SK-N-SH treated with all-trans-retinoic acid at 6 μM for 48 hours (cell line): ENCODE measurements around the gene C2orf69.
A peak's percentile ranks its signal among the peaks of the same experiment; 100 is the strongest.

ENCODE experiments used
- ATAC-seq: fragments of 200-7000 bp; cut with Tn5 transposase; 3 replicates; pipeline ENCODE4 v1.9.1; 2020; ENCODE audit warnings: mild to moderate bottlenecking, moderate library complexity
- ARNTL ChIP-seq: fragments of 450-650 bp; formaldehyde crosslinking; IDR thresholded peaks from 2 replicates; pipeline ENCODE4 v1.5.0; 2020; ENCODE audit warnings: low read depth, mild to moderate bottlenecking, moderate library complexity, borderline replicate concordance
- BACH2 ChIP-seq: fragments of 250-450 bp; sonication (Bioruptor Pico); IDR thresholded peaks from 2 replicates; pipeline ENCODE4 v1.9.0; 2021; ENCODE audit warnings: mild to moderate bottlenecking, borderline replicate concordance
- CSDC2 ChIP-seq: fragments of 250-450 bp; sonication (Bioruptor Pico); IDR thresholded peaks from 2 replicates; pipeline ENCODE4 v1.5.0; 2020; ENCODE audit warnings: mild to moderate bottlenecking, moderate library complexity
- ESRRG ChIP-seq: fragments of 250-450 bp; sonication (Bioruptor Pico); IDR thresholded peaks from 2 replicates; pipeline ENCODE4 v1.6.1; 2021; ENCODE audit warnings: mild to moderate bottlenecking
- GLIS3 ChIP-seq: fragments of 250-450 bp; sonication (Bioruptor Pico); IDR thresholded peaks from 2 replicates; pipeline ENCODE4 v1.5.0; 2020; ENCODE audit warnings: mild to moderate bottlenecking, moderate library complexity
- ISL1 ChIP-seq: fragments of 250-450 bp; sonication (Bioruptor Pico); IDR thresholded peaks from 2 replicates; pipeline ENCODE4 v2.1.2; 2022; ENCODE audit warnings: mild to moderate bottlenecking, moderate library complexity
- PPARA ChIP-seq: fragments of 250-450 bp; sonication (Bioruptor Pico); IDR thresholded peaks from 2 replicates; pipeline ENCODE4 v1.5.0; 2020; ENCODE audit warnings: mild to moderate bottlenecking, borderline replicate concordance
- RARB ChIP-seq: fragments of 250-450 bp; sonication (Bioruptor Pico); IDR thresholded peaks from 2 replicates; pipeline ENCODE4 v1.8.0; 2021; ENCODE audit warnings: mild to moderate bottlenecking, moderate library complexity
- SNAI2 ChIP-seq: fragments of 250-450 bp; sonication (Bioruptor Pico); IDR thresholded peaks from 2 replicates; pipeline ENCODE4 v1.5.0; 2020; ENCODE audit warnings: mild to moderate bottlenecking, moderate library complexity
- TCF4 ChIP-seq: fragments of 250-450 bp; sonication (Bioruptor Pico); IDR thresholded peaks from 2 replicates; pipeline ENCODE4 v1.8.0; 2021; ENCODE audit warnings: mild to moderate bottlenecking, moderate library complexity, borderline replicate concordance
- TOX ChIP-seq: fragments of 250-450 bp; sonication (Bioruptor Pico); IDR thresholded peaks from 2 replicates; pipeline ENCODE4 v1.8.0; 2021; ENCODE audit warnings: mild to moderate bottlenecking, moderate library complexity, borderline replicate concordance
- ZC3H10 ChIP-seq: fragments of 250-450 bp; sonication (Bioruptor Pico); IDR thresholded peaks from 2 replicates; pipeline ENCODE4 v1.5.1; 2021; ENCODE audit warnings: mild to moderate bottlenecking, moderate library complexity
- ZFP3 ChIP-seq: fragments of 250-450 bp; sonication (Bioruptor Pico); IDR thresholded peaks from 2 replicates; pipeline ENCODE4 v1.5.0; 2020; ENCODE audit warnings: mild to moderate bottlenecking, moderate library complexity
- ZNF565 ChIP-seq: fragments of 450-650 bp; formaldehyde crosslinking; conservative IDR thresholded peaks from 2 replicates; pipeline ENCODE4 v1.5.0; 2020; ENCODE audit warnings: low read depth, mild to moderate bottlenecking, moderate library complexity
- TF ChIP-seq, protein P1 (sequence below): fragments of 250-450 bp; sonication (Bioruptor Pico); IDR thresholded peaks from 2 replicates; pipeline ENCODE4 v1.5.0; 2020; ENCODE audit warnings: mild to moderate bottlenecking, moderate library complexity
- TF ChIP-seq, protein P2 (sequence below): fragments of 250-450 bp; sonication (Bioruptor Pico); IDR thresholded peaks from 2 replicates; pipeline ENCODE4 v1.8.0; 2021; ENCODE audit warnings: low read depth, mild to moderate bottlenecking, moderate library complexity, borderline replicate concordance
- TF ChIP-seq, protein P3 (sequence below): fragments of 250-450 bp; sonication (Bioruptor Pico); IDR thresholded peaks from 2 replicates; pipeline ENCODE4 v1.8.0; 2020; ENCODE audit warnings: mild to moderate bottlenecking, moderate library complexity, borderline replicate concordance
- TF ChIP-seq, protein P4 (sequence below): fragments of 250-450 bp; sonication (Bioruptor Pico); IDR thresholded peaks from 2 replicates; pipeline ENCODE4 v1.5.1; 2020; ENCODE audit warnings: low read depth, mild to moderate bottlenecking, moderate library complexity

Gene C2orf69

DNA sequence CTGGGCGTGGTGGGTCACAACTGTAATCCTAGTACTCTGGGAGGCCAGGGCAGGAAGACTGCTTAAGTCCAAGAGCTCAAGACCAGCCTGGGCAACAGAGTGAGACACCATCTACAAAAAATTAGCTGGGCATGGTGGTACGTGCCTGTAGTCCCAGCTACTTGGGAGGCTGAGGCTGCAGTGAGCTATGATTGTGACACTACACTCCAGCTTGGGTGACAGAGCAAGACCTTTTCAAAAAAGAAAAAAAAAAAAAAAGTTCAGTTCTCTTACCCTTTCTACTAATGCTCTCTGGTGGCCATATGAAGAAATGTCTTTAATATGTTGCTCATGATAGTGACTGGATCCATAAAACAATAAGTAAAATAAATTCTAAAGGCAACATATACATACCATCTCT lies 29.3 kb downstream of the C2orf69 start:
- no peak for TF ChIP-seq CSDC2 (CRISPR knock-in tag)
- TF ChIP-seq ISL1 (CRISPR knock-in tag), result no peak
- no peak for TF ChIP-seq ZC3H10 (CRISPR knock-in tag)
- TF ChIP-seq TOX (CRISPR knock-in tag), result no peak
- TF ChIP-seq, protein P1, sequence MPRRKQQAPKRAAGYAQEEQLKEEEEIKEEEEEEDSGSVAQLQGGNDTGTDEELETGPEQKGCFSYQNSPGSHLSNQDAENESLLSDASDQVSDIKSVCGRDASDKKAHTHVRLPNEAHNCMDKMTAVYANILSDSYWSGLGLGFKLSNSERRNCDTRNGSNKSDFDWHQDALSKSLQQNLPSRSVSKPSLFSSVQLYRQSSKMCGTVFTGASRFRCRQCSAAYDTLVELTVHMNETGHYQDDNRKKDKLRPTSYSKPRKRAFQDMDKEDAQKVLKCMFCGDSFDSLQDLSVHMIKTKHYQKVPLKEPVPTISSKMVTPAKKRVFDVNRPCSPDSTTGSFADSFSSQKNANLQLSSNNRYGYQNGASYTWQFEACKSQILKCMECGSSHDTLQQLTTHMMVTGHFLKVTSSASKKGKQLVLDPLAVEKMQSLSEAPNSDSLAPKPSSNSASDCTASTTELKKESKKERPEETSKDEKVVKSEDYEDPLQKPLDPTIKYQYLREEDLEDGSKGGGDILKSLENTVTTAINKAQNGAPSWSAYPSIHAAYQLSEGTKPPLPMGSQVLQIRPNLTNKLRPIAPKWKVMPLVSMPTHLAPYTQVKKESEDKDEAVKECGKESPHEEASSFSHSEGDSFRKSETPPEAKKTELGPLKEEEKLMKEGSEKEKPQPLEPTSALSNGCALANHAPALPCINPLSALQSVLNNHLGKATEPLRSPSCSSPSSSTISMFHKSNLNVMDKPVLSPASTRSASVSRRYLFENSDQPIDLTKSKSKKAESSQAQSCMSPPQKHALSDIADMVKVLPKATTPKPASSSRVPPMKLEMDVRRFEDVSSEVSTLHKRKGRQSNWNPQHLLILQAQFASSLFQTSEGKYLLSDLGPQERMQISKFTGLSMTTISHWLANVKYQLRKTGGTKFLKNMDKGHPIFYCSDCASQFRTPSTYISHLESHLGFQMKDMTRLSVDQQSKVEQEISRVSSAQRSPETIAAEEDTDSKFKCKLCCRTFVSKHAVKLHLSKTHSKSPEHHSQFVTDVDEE (CRISPR knock-in tag), result no peak
- no peak for TF ChIP-seq ESRRG
- no peak for TF ChIP-seq RARB
- no peak for TF ChIP-seq TCF4
- no peak for TF ChIP-seq ZFP3 (CRISPR knock-in tag)
- TF ChIP-seq, protein P2, sequence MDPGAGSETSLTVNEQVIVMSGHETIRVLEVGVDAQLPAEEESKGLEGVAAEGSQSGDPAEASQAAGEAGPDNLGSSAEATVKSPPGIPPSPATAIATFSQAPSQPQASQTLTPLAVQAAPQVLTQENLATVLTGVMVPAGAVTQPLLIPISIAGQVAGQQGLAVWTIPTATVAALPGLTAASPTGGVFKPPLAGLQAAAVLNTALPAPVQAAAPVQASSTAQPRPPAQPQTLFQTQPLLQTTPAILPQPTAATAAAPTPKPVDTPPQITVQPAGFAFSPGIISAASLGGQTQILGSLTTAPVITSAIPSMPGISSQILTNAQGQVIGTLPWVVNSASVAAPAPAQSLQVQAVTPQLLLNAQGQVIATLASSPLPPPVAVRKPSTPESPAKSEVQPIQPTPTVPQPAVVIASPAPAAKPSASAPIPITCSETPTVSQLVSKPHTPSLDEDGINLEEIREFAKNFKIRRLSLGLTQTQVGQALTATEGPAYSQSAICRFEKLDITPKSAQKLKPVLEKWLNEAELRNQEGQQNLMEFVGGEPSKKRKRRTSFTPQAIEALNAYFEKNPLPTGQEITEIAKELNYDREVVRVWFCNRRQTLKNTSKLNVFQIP (CRISPR knock-in tag), result no peak
- no peak for TF ChIP-seq GLIS3 (CRISPR knock-in tag)
- no peak for TF ChIP-seq PPARA
- no peak for TF ChIP-seq BACH2 (CRISPR knock-in tag)
- TF ChIP-seq, protein P3, sequence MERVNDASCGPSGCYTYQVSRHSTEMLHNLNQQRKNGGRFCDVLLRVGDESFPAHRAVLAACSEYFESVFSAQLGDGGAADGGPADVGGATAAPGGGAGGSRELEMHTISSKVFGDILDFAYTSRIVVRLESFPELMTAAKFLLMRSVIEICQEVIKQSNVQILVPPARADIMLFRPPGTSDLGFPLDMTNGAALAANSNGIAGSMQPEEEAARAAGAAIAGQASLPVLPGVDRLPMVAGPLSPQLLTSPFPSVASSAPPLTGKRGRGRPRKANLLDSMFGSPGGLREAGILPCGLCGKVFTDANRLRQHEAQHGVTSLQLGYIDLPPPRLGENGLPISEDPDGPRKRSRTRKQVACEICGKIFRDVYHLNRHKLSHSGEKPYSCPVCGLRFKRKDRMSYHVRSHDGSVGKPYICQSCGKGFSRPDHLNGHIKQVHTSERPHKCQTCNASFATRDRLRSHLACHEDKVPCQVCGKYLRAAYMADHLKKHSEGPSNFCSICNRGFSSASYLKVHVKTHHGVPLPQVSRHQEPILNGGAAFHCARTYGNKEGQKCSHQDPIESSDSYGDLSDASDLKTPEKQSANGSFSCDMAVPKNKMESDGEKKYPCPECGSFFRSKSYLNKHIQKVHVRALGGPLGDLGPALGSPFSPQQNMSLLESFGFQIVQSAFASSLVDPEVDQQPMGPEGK (CRISPR knock-in tag), result no peak
- no peak for TF ChIP-seq ZNF565 (CRISPR knock-in tag)
- TF ChIP-seq ARNTL (CRISPR knock-in tag), result no peak

DNA sequence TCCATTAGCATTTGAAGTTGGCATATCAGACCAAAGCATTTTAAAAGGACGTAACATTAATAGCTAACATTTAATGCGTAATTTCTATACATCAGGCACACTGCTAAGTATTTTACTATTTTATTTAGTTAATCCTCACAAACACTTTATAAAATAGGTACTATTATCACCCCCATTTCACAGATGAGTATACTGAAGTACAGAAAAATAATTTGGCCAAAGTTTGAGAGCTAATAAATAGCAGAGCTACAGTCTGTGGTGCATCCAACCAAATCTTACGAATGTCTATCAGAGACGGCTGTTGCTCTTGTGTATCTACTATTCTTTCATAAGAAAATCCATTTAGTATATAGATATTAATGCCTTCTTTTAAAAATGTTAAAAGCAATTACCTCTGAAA lies 32.3 kb downstream of the C2orf69 start:
- TF ChIP-seq ZFP3 (CRISPR knock-in tag) (no peak), BACH2 (CRISPR knock-in tag) (no peak), CSDC2 (CRISPR knock-in tag) (no peak), ISL1 (CRISPR knock-in tag) (no peak), TCF4 (no peak), TOX (CRISPR knock-in tag) (no peak), ZNF565 (CRISPR knock-in tag) (no peak), PPARA (no peak), RARB (no peak), GLIS3 (CRISPR knock-in tag) (no peak), ARNTL (CRISPR knock-in tag) (no peak), SNAI2 (no peak)
- TF ChIP-seq, protein P1 (CRISPR knock-in tag), result no peak
- TF ChIP-seq, protein P2 (CRISPR knock-in tag), result no peak
- TF ChIP-seq, protein P4, sequence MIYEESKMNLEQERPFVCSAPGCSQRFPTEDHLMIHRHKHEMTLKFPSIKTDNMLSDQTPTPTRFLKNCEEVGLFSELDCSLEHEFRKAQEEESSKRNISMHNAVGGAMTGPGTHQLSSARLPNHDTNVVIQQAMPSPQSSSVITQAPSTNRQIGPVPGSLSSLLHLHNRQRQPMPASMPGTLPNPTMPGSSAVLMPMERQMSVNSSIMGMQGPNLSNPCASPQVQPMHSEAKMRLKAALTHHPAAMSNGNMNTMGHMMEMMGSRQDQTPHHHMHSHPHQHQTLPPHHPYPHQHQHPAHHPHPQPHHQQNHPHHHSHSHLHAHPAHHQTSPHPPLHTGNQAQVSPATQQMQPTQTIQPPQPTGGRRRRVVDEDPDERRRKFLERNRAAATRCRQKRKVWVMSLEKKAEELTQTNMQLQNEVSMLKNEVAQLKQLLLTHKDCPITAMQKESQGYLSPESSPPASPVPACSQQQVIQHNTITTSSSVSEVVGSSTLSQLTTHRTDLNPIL (CRISPR knock-in tag), result no peak
- ATAC-seq, result no peak

More for the DNA sequence above, 29.3 kb downstream of the C2orf69 start:
- peak; percentile 74 for ATAC-seq
